Activated CD4-positive, alpha-beta memory T cell treated with anti-CD3 and anti-CD28 coated beads for 36 hours (primary cell): ENCODE data around the gene PITPNM2. TPM values are rescaled to one million over a fixed set of nuclear protein-coding genes. Genes with fewer than 3 reads are reported as not detected.

Source experiments
- CTCF ChIA-PET: fragments of 350-600 bp; sonication (Branson Sonifier 250); formaldehyde crosslinking; loops from one replicate; lab custom pipeline; 2021; ENCODE audit warnings: antibody characterized with exemption, inconsistent platforms; lab: Charles Lee
- POLR2A ChIA-PET: fragments of 350-600 bp; sonication (Branson Sonifier 250); formaldehyde crosslinking; loops from one replicate; lab custom pipeline; 2021; ENCODE audit warnings: antibody characterized with exemption; lab: Charles Lee
- DNase-seq: peaks from one replicate; pipeline ENCODE4 v3.0.0-alpha.2; 2020
- H3K27ac Mint-ChIP-seq: one replicate; pipeline ENCODE4 v1.8.0; 2021; ENCODE audit warnings: mixed read lengths
- H3K27me3 Mint-ChIP-seq: one replicate; pipeline ENCODE4 v1.8.0; 2021; ENCODE audit warnings: mixed read lengths
- H3K36me3 Mint-ChIP-seq: one replicate; pipeline ENCODE4 v1.8.0; 2021; ENCODE audit warnings: mixed read lengths
- H3K4me1 Mint-ChIP-seq: one replicate; pipeline ENCODE4 v1.8.0; 2021; ENCODE audit warnings: low read depth, mixed read lengths
- H3K4me3 Mint-ChIP-seq: one replicate; pipeline ENCODE4 v1.8.0; 2021; ENCODE audit warnings: mild to moderate bottlenecking, mixed read lengths
- H3K9me3 Mint-ChIP-seq: one replicate; pipeline ENCODE4 v1.8.0; 2021; ENCODE audit warnings: mixed read lengths
- intact Hi-C: fragments of 100-400 bp; cut with micrococcal nuclease; formaldehyde crosslinking; loops from one replicate; pipeline ENCODE4 v1.15.1; 2023
- total RNA-seq, 2 experiments: library from RNA; stranded (reverse); gene quantifications; one replicate each; pipeline ENCODE4 v1.2.3, GENCODE V29; 2021

The PITPNM2 gene
- 1 to 10 TPM; 5.9 to 6.5 TPM for total RNA-seq

- intact Hi-C loops: loop anchor here (2.0 kb wide), 1 partner anchor 82 kb away; the partner anchor contains the start of genes MPHOSPH9 and MTRFR
- Mint-ChIP-seq H3K36me3 (peaks cover 5% of the 10 kb centered on the region), H3K27me3 (peaks cover 4% of the 10 kb centered on the region), H3K4me1 (peaks cover 27% of the 10 kb centered on the region), H3K9me3 (no peaks in the 10 kb centered on the region), H3K27ac (no peak within 1 kb of the TSS), H3K4me3 (peak within 1 kb of the TSS; percentile 75)
- ChIA-PET CTCF (interaction anchor here (0.8 to 2.7 kb wide), 9 partner anchors 74 to 563 kb away, joined by 3 to 15 read pairs (median 3); partner anchors contain the start of genes MPHOSPH9, MTRFR and OGFOD2), POLR2A (interaction anchor here (1.5 to 1.6 kb wide), 2 partner anchors 10 to 107 kb away, joined by 4 to 5 read pairs; no protein-coding TSS in a partner anchor)
- peak; percentile 66 for DNase-seq
Measured at GRCh38 chr12:123150744-123151456, at the start of gene PITPNM2. Gene PITPNM2, minus strand, starts transcription at chr12:123151090. Its CDS starts 116,500 bp downstream, at chr12:123034590.

DNA sequence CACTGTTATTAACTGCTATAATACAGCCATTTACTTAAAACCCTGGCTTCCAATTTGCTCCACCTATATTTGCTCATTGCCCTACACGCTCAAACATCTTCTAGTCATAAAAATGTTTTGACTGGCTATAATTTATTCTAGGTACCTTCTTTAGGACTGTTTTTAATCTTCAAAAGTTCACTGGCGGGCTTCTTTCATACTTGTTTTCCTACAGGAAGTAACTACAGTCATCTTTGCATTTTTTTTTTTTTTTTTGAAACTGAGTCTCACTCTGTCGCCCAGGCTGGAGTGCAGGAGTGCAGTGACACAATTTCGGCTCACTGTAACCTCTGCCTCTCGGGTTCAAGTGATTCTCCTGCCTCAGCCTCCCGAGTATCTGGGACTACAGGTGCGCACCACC lies 49.5 kb upstream of the PITPNM2 start:
- ChIA-PET CTCF (interaction anchor here (1.0 kb wide), 1 partner anchor 38 kb away, joined by 3 read pairs; no protein-coding TSS in a partner anchor), POLR2A (interaction anchor here (0.6 to 1.0 kb wide), 3 partner anchors 47 to 441 kb away, joined by 3 to 4 read pairs (median 3); no protein-coding TSS in a partner anchor)
- DNase-seq: peak; percentile 34
- no peaks in the 10 kb centered on the region for H3K27me3 Mint-ChIP-seq
- peaks cover 37% of the 10 kb centered on the region for H3K36me3 Mint-ChIP-seq
- H3K4me1 Mint-ChIP-seq: peaks cover 17% of the 10 kb centered on the region
- intact Hi-C loops: loop anchor here (1.0 to 2.0 kb wide), 2 partner anchors 23 to 32 kb away; no protein-coding TSS in a partner anchor
- H3K27ac Mint-ChIP-seq: peak overlapping the region; percentile 53
- peaks cover 3% of the 10 kb centered on the region for H3K9me3 Mint-ChIP-seq
- no peak overlapping the region for H3K4me3 Mint-ChIP-seq

GRCh38 chr12:123199936-123200335 lies 49.0 kb upstream of the PITPNM2 start:
- peak overlapping the region; percentile 53 for H3K27ac Mint-ChIP-seq
- CTCF ChIA-PET: interaction anchor here (1.0 kb wide), 1 partner anchor 38 kb away, joined by 3 read pairs; no protein-coding TSS in a partner anchor
- no peak for DNase-seq
- intact Hi-C loops: loop anchor here (1.0 to 2.0 kb wide), 2 partner anchors 23 to 31 kb away; no protein-coding TSS in a partner anchor
- H3K36me3 Mint-ChIP-seq: peaks cover 37% of the 10 kb centered on the region
- H3K4me1 Mint-ChIP-seq: peaks cover 17% of the 10 kb centered on the region
- peaks cover 3% of the 10 kb centered on the region for H3K9me3 Mint-ChIP-seq
- no peak overlapping the region for H3K4me3 Mint-ChIP-seq
- no peaks in the 10 kb centered on the region for H3K27me3 Mint-ChIP-seq
- POLR2A ChIA-PET: interaction anchor here (0.6 to 1.0 kb wide), 3 partner anchors 46 to 440 kb away, joined by 3 to 4 read pairs (median 3); no protein-coding TSS in a partner anchor

GRCh38 chr12:123187637-123188036 lies 36.7 kb upstream of the PITPNM2 start:
- H3K36me3 Mint-ChIP-seq: peaks cover 35% of the 10 kb centered on the region
- CTCF ChIA-PET: no interaction called here

GRCh38 chr12:123180171-123180570 lies 29.3 kb upstream of the PITPNM2 start:
- Mint-ChIP-seq H3K27ac (no peak overlapping the region), H3K27me3 (no peaks in the 10 kb centered on the region), H3K9me3 (no peaks in the 10 kb centered on the region), H3K36me3 (peaks cover 31% of the 10 kb centered on the region), H3K4me3 (no peak overlapping the region), H3K4me1 (no peaks in the 10 kb centered on the region)
- DNase-seq: no peak
- POLR2A ChIA-PET: no interaction called here
- intact Hi-C loops: no loop called here
- CTCF ChIA-PET: interaction anchor here (1.0 kb wide), 1 partner anchor 34 kb away, joined by 3 read pairs; no protein-coding TSS in a partner anchor

More at GRCh38 chr12:123187637-123188036, 36.7 kb upstream of the PITPNM2 start:
- no peak for DNase-seq
- intact Hi-C loops: no loop called here
- no peak overlapping the region for H3K27ac Mint-ChIP-seq
- no peaks in the 10 kb centered on the region for H3K27me3 Mint-ChIP-seq
- no peak overlapping the region for H3K4me3 Mint-ChIP-seq
- H3K9me3 Mint-ChIP-seq: no peaks in the 10 kb centered on the region
- POLR2A ChIA-PET: no interaction called here
- no peaks in the 10 kb centered on the region for H3K4me1 Mint-ChIP-seq

GRCh38 chr12:123171967-123172366 lies 21.1 kb upstream of the PITPNM2 start:
- H3K27ac Mint-ChIP-seq: no peak overlapping the region
- H3K4me1 Mint-ChIP-seq: peaks cover 8% of the 10 kb centered on the region
- intact Hi-C loops: no loop called here
- H3K9me3 Mint-ChIP-seq: no peaks in the 10 kb centered on the region
- no peaks in the 10 kb centered on the region for H3K27me3 Mint-ChIP-seq
- peaks cover 22% of the 10 kb centered on the region for H3K36me3 Mint-ChIP-seq
- no peak overlapping the region for H3K4me3 Mint-ChIP-seq
- CTCF ChIA-PET: no interaction called here
- POLR2A ChIA-PET: interaction anchor here (0.6 kb wide), 1 partner anchor 21 kb away, joined by 3 read pairs; no protein-coding TSS in a partner anchor
- no peak for DNase-seq

DNA sequence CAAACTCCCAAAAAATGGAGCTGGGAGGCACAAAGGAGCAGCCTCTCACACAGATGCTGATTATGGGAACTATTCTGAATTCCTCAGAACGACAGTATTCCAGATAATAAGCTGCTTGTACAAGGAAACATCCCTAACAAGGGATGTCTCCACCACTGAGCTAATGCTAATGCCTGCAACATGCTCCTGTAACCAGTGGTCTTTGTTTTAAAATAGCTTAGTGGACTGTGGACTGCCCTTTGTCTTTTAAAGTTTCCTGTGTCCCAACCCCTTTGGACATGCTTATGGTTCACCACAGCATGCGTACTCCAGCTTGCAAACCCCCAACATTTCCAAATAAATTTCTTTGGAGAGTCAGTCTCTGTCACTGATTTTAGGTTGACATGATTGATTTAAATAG lies 16.4 kb upstream of the PITPNM2 start:
- no peak for DNase-seq
- no peaks in the 10 kb centered on the region for H3K27me3 Mint-ChIP-seq
- H3K4me1 Mint-ChIP-seq: peaks cover 13% of the 10 kb centered on the region
- H3K27ac Mint-ChIP-seq: no peak overlapping the region
- intact Hi-C loops: no loop called here
- POLR2A ChIA-PET: interaction anchor here (0.5 to 0.6 kb wide), 2 partner anchors 134 to 160 kb away, joined by 3 to 4 read pairs; no protein-coding TSS in a partner anchor
- H3K4me3 Mint-ChIP-seq: no peak overlapping the region
- H3K9me3 Mint-ChIP-seq: no peaks in the 10 kb centered on the region
- CTCF ChIA-PET: interaction anchor here (0.9 kb wide), 1 partner anchor 71 kb away, joined by 3 read pairs; no protein-coding TSS in a partner anchor
- peaks cover 22% of the 10 kb centered on the region for H3K36me3 Mint-ChIP-seq

GRCh38 chr12:123165537-123165936 lies 14.6 kb upstream of the PITPNM2 start:
- CTCF ChIA-PET: no interaction called here
- no peak overlapping the region for H3K27ac Mint-ChIP-seq
- H3K27me3 Mint-ChIP-seq: no peaks in the 10 kb centered on the region
- H3K4me1 Mint-ChIP-seq: peaks cover 13% of the 10 kb centered on the region
- intact Hi-C loops: no loop called here
- no peak for DNase-seq
- no peak overlapping the region for H3K4me3 Mint-ChIP-seq
- peaks cover 26% of the 10 kb centered on the region for H3K36me3 Mint-ChIP-seq
- H3K9me3 Mint-ChIP-seq: no peaks in the 10 kb centered on the region
- POLR2A ChIA-PET: interaction anchor here (0.6 kb wide), 1 partner anchor 19 kb away, joined by 3 read pairs; no protein-coding TSS in a partner anchor

DNA sequence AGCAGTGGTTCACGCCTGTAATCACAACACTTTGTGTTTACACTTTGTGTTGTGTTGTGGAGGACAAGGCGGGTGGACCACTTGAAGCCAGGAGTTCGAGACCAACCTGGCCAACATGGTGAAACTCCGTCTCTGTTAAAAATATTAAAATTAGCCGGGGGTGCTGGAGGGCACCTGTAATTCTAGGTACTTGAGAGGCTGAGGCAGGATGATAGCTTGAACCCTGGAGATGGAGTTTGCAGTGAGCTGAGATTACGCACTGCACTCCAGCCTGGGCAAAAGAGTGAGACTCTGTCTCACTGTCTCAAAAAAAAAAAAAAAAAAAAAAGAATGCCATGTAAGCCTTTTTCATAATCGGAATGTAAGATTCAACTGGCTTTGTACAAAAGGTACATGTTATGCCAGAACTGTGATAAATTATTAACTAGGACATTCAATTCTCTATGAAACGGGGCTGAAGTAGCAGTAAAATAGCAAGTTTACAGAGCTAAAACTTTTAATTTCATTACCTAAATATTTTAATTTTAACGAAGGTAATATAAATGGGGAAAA lies 13.9 kb upstream of the PITPNM2 start:
- POLR2A ChIA-PET: interaction anchor here (0.6 kb wide), 1 partner anchor 19 kb away, joined by 3 read pairs; no protein-coding TSS in a partner anchor
- peaks cover 13% of the 10 kb centered on the region for H3K4me1 Mint-ChIP-seq
- no peak for DNase-seq
- CTCF ChIA-PET: no interaction called here
- intact Hi-C loops: no loop called here
- no peaks in the 10 kb centered on the region for H3K9me3 Mint-ChIP-seq
- peaks cover 28% of the 10 kb centered on the region for H3K36me3 Mint-ChIP-seq
- H3K27ac Mint-ChIP-seq: peak overlapping the region; percentile 29
- H3K27me3 Mint-ChIP-seq: no peaks in the 10 kb centered on the region
- no peak overlapping the region for H3K4me3 Mint-ChIP-seq

DNA sequence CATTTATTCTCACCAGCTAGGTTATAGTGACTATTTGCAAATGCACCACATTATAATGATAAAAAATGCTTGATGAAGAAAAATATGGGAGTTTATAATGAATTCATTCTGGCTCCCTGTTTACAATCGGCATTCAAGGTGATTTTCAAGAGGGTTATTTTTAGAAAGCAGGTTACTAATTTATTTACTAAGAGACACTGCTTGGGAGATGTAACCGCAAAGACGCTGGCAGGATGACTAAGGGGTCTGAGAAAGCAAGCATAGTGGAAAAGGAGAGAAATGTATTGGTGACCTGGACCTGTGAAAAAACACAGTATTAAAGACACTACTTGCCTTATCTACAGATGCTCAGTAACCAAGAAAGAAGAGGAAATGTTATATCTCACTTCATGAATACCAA lies 13.3 kb upstream of the PITPNM2 start:
- ChIA-PET CTCF (no interaction called here), POLR2A (no interaction called here)
- Mint-ChIP-seq H3K36me3 (peaks cover 29% of the 10 kb centered on the region), H3K4me1 (peaks cover 13% of the 10 kb centered on the region), H3K4me3 (no peak overlapping the region), H3K9me3 (no peaks in the 10 kb centered on the region), H3K27me3 (no peaks in the 10 kb centered on the region), H3K27ac (peak overlapping the region; percentile 29)
- DNase-seq: no peak
- intact Hi-C loops: no loop called here

- Mint-ChIP-seq H3K36me3 (peaks cover 28% of the 10 kb centered on the region), H3K9me3 (no peaks in the 10 kb centered on the region), H3K4me1 (peaks cover 8% of the 10 kb centered on the region), H3K27me3 (no peaks in the 10 kb centered on the region), H3K4me3 (no peak overlapping the region), H3K27ac (no peak overlapping the region)
- ChIA-PET POLR2A (no interaction called here), CTCF (no interaction called here)
- DNase-seq: no peak
- intact Hi-C loops: no loop called here
Measured at GRCh38 chr12:123163227-123163626, 12.3 kb upstream of the PITPNM2 start.
